ENCODE measurements around the gene SPIN1. TPM values are rescaled to one million over a fixed set of nuclear protein-coding genes. Genes with fewer than 3 reads are reported as not detected.

The SPIN1 gene
- total RNA-seq, 1 experiment from 2014 or later, result 59.5 TPM

DNA sequence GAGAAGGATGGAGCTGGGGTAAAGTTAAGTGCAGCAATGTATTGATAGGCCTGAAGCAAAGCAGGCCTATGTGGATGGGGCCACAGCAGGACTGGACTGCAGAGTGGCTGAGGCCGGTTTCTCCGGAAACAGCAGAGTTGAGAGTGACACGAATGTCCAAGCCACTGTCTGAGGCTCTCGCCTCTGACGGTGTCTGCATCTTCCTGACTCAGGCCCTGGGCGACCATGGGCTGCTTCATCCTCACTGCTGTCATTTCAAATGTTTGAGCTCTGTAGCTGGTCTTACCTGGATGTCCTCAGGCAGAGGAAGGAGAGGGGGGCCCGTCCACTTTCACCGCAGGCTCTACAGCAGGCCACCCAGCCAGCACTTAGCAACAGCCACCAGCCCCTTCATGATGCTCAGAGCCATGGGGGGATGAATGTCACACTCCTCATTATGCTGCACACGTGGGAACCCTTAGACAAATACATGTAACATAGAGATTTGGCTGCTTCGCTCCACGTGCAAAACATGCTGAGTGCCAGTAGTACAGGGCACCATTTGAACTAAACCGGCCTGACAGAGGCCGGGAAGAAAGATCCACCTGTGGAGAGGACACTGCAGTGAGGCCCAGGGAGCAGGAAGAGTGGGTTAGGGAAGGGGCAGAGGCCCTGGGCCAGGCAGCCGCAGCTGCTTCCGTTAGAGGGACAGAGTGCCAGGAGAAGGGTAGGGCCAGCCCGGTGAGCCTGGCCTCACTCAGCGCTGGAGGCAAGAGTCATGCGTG, 115.0 kb downstream of the SPIN1 start:
- H3K4me1 Mint-ChIP-seq (ENCODE audit: low read depth, unreplicated experiment), result no peaks in the 10 kb centered on the region
- intact Hi-C loops (cut with micrococcal nuclease; ENCODE audit: unreplicated experiment), result no loop called here
- no peaks in the 10 kb centered on the region for H3K27me3 Mint-ChIP-seq (ENCODE audit: unreplicated experiment)
- BruUV-seq (replicated peaks), result no TSS peak
- H3K4me3 Mint-ChIP-seq (ENCODE audit: low read depth, unreplicated experiment), result no peak overlapping the region
- CTCF ChIA-PET, result interaction anchor here (0.6 kb wide), 1 partner anchor 215 kb away, joined by 3 read pairs; no protein-coding TSS in a partner anchor
- TF ChIP-seq, protein P1, sequence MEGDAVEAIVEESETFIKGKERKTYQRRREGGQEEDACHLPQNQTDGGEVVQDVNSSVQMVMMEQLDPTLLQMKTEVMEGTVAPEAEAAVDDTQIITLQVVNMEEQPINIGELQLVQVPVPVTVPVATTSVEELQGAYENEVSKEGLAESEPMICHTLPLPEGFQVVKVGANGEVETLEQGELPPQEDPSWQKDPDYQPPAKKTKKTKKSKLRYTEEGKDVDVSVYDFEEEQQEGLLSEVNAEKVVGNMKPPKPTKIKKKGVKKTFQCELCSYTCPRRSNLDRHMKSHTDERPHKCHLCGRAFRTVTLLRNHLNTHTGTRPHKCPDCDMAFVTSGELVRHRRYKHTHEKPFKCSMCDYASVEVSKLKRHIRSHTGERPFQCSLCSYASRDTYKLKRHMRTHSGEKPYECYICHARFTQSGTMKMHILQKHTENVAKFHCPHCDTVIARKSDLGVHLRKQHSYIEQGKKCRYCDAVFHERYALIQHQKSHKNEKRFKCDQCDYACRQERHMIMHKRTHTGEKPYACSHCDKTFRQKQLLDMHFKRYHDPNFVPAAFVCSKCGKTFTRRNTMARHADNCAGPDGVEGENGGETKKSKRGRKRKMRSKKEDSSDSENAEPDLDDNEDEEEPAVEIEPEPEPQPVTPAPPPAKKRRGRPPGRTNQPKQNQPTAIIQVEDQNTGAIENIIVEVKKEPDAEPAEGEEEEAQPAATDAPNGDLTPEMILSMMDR (IDR thresholded peaks at IDR 0.05; ENCODE audit: unreplicated experiment), result no peak
- no peaks in the 10 kb centered on the region for H3K36me3 Mint-ChIP-seq (ENCODE audit: insufficient read depth, unreplicated experiment)
- no peaks in the 10 kb centered on the region for H3K9me3 Mint-ChIP-seq (ENCODE audit: low read depth, unreplicated experiment)
- H3K27ac Mint-ChIP-seq (ENCODE audit: unreplicated experiment), result no peak overlapping the region
- DNase-seq, result no peak

DNA sequence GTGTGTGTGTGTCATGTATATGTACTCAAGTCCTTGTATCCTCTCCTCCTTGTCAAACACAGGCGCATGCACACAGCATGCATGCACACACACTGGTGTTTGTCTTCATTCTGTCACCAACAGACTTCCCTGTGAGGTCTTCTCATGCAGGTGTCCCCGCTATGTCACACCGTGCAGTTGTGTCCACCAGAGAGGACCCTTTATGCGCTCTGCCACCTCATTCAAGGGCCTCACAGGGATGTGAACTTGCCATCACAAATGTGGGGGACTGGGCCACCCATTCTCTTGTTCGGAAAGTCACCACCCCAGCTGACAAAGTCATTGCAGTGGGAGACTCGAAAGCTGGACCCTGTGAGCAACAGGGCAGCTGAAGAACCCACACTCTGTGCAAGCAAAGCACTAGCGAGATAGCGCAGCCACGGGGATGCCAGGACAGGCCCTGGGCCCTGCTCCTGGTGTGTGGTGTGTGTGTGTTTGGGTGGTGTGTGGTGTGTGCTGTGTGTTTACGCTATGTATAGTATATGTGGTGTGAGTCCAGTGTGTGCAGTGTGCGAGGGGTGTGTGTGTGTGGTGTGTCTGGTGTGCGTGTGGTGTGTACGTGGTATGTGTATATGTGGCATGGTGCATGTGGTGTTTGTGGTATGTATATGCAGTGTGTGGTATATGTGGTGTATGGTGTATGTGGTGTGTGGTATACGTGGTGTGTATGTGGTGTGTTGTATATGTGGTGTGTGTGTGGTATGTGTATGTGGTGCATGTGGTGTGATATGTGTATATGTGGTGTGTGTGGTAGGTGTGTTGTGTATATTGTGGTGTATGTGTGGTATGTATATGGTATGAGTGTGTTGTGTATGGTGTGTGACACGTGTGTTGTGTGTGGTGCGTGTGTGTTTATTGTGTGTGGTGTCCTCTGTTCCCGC, 115.9 kb downstream of the SPIN1 start:
- H3K27me3 Mint-ChIP-seq (ENCODE audit: unreplicated experiment), result no peaks in the 10 kb centered on the region
- CTCF ChIA-PET, result interaction anchor here (0.6 kb wide), 1 partner anchor 216 kb away, joined by 3 read pairs; no protein-coding TSS in a partner anchor
- H3K4me1 Mint-ChIP-seq (ENCODE audit: low read depth, unreplicated experiment), result no peaks in the 10 kb centered on the region
- no peaks in the 10 kb centered on the region for H3K9me3 Mint-ChIP-seq (ENCODE audit: low read depth, unreplicated experiment)
- DNase-seq, result no peak
- TF ChIP-seq, protein P1 (IDR thresholded peaks at IDR 0.05; ENCODE audit: unreplicated experiment), result no peak
- intact Hi-C loops (cut with micrococcal nuclease; ENCODE audit: unreplicated experiment), result no loop called here
- no peak overlapping the region for H3K27ac Mint-ChIP-seq (ENCODE audit: unreplicated experiment)
- no peak overlapping the region for H3K4me3 Mint-ChIP-seq (ENCODE audit: low read depth, unreplicated experiment)
- no TSS peak for BruUV-seq (replicated peaks)
- no peaks in the 10 kb centered on the region for H3K36me3 Mint-ChIP-seq (ENCODE audit: insufficient read depth, unreplicated experiment)

DNA sequence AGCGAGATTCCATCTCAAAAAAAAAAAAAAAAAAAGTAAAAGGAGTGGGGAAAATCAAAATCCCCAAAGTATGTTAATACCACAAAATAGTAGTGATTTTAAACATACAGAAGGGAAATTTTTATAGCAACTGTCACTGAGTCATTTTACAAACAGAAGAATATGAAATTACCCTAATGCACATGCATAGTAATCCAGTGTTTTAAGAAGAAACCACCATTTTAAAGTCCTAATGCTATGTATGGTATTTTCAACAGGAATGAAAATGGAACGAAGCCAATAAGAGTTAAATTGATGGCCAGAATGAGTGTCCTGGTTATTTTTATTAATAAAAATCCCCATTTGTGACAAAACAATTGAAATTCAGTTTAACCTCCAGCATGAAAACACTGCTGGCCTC, 120.1 kb downstream of the SPIN1 start:
- H3K36me3 Mint-ChIP-seq (ENCODE audit: insufficient read depth, unreplicated experiment), result no peaks in the 10 kb centered on the region
- CTCF ChIA-PET, result no interaction called here
- no peak for DNase-seq
- intact Hi-C loops (cut with micrococcal nuclease; ENCODE audit: unreplicated experiment), result no loop called here
- H3K27ac Mint-ChIP-seq (ENCODE audit: unreplicated experiment), result no peak overlapping the region
- no peaks in the 10 kb centered on the region for H3K9me3 Mint-ChIP-seq (ENCODE audit: low read depth, unreplicated experiment)
- no peak overlapping the region for H3K4me3 Mint-ChIP-seq (ENCODE audit: low read depth, unreplicated experiment)
- peaks cover 9% of the 10 kb centered on the region for H3K4me1 Mint-ChIP-seq (ENCODE audit: low read depth, unreplicated experiment)
- no peaks in the 10 kb centered on the region for H3K27me3 Mint-ChIP-seq (ENCODE audit: unreplicated experiment)
- BruUV-seq (replicated peaks), result no TSS peak
- TF ChIP-seq, protein P1 (IDR thresholded peaks at IDR 0.05; ENCODE audit: unreplicated experiment), result no peak

DNA sequence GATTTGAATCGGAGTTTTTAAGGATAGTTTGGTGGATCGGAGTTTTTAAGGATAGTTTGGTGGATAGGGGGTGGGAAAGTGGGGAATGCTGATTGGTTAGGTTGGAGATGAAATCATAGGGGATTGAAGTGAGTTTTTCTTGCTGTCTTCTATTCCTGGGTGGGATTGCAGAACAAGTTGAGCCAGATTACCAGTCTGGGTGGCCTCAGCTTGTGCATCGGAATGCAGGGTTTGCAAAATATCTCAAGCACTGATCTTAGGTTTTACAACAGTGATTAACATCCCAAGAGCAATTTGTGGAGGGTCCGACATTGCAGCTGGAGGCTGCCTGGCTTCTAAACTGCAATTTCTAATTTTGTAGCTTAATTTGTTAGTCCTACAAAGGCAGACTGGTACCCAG, 123.7 kb downstream of the SPIN1 start:
- TF ChIP-seq, protein P1 (IDR thresholded peaks at IDR 0.05; ENCODE audit: unreplicated experiment), result no peak
- Mint-ChIP-seq H3K27ac (ENCODE audit: unreplicated experiment) (no peak overlapping the region), H3K4me3 (ENCODE audit: low read depth, unreplicated experiment) (no peak overlapping the region), H3K27me3 (ENCODE audit: unreplicated experiment) (no peaks in the 10 kb centered on the region), H3K4me1 (ENCODE audit: low read depth, unreplicated experiment) (peaks cover 9% of the 10 kb centered on the region), H3K9me3 (ENCODE audit: low read depth, unreplicated experiment) (no peaks in the 10 kb centered on the region), H3K36me3 (ENCODE audit: insufficient read depth, unreplicated experiment) (no peaks in the 10 kb centered on the region)
- intact Hi-C loops (cut with micrococcal nuclease; ENCODE audit: unreplicated experiment), result no loop called here
- no peak for DNase-seq
- BruUV-seq (replicated peaks), result no TSS peak
- CTCF ChIA-PET, result no interaction called here
